Muscle of leg (tissue), 11 donors: ENCODE data around the gene CLPTM1L. TPM values are rescaled to one million over a fixed set of nuclear protein-coding genes. Genes with fewer than 3 reads are reported as not detected.

ENCODE experiments used
- DNase-seq: peaks from one replicate; pipeline ENCODE4 v3.0.0; 2013
- H3K27ac ChIP-seq: one replicate; pipeline ENCODE4 v1.5.1; 2013; ENCODE audit warnings: mild to moderate bottlenecking, low read length, control low read depth
- H3K27me3 ChIP-seq: one replicate; pipeline ENCODE4 v1.6.1; 2013; ENCODE audit warnings: low read length; ENCODE audit not compliant: control insufficient read depth, insufficient read depth
- H3K36me3 ChIP-seq: one replicate; pipeline ENCODE4 v1.6.1; 2013; ENCODE audit warnings: low read length; ENCODE audit not compliant: control insufficient read depth, insufficient read depth
- H3K4me1 ChIP-seq: one replicate; pipeline ENCODE4 v1.6.1; 2013; ENCODE audit warnings: low read length; ENCODE audit not compliant: control insufficient read depth, insufficient read depth
- H3K4me3 ChIP-seq: one replicate; pipeline ENCODE4 v1.5.1; 2013; ENCODE audit warnings: low read length, control low read depth
- H3K9me3 ChIP-seq: replicated peaks from 2 replicates; pipeline ENCODE4 v1.6.1; 2013; ENCODE audit warnings: low read depth, low read length; ENCODE audit not compliant: control insufficient read depth
- WGBS: methylation state at CpG from one replicate; pipeline ENCODE4 v1.1.5; 2013; ENCODE audit warnings: missing lambda C conversion rate; ENCODE audit not compliant: insufficient coverage; 5-methylcytosine and 5-hydroxymethylcytosine counted together
- polyA plus RNA-seq, 8 donors: library from polyadenylated mRNA; unstranded; fragments of 120-200 nt; gene quantifications; one replicate each; pipeline versions ENCODE4 v1.2.1 to v1.2.3, GENCODE V29; 2013; ENCODE audit warnings: inconsistent platforms in 1 of 8, low replicate concordance in 1 of 8; ENCODE audit not compliant: insufficient read length in 8 of 8, insufficient read depth in 1 of 8
- total RNA-seq: library from RNA; stranded (reverse); fragments of 120-200 nt; gene quantifications from one replicate; pipeline ENCODE4 v1.2.4, GENCODE V29; 2013

Gene CLPTM1L
- total and polyA plus RNA-seq, 9 donors = 49.1 to 73.6 (median 59.7) TPM

DNA sequence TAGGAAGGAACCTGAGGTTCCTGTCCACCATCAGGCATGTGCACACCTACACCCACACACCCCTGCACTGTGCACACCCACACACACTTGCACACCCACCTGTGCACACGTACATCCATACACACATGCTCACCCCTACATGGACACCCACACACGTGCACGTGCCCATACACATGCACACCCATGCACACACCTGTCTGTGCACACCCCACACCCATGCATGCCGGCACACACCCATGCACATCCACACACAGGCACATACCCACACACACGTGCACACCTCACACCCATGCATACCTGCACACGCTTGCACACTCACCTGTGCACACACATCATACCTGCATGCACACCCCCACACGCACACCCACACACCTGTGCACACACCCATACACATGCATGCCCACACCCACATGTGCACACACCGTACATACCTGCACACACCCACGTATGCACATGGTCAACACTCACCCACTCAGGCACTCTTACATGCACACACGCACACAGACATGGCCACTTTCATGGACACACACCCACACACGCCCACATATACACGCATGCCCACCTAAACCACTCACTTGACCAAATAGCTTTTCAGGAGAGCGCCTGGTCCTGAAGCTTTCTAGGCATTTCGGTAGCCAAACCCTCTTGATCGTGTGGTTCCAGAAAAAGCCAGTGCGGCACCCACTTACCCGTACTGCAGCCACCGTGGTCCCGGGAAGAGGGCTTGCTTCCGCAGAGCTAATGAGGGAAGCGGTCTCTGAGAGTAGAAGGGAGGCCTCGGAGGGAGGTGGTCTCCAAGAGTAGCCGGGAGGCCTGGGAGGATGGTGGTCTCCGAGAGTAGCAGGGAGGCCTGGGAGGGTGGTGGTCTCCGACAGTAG, 36.7 kb upstream of the CLPTM1L start:
- Histone ChIP-seq H3K4me3 (no peak overlapping the region), H3K27me3 (peaks cover 43% of the 10 kb centered on the region), H3K27ac (no peak overlapping the region), H3K4me1 (peaks cover 30% of the 10 kb centered on the region), H3K9me3 (no peaks in the 10 kb centered on the region), H3K36me3 (no peaks in the 10 kb centered on the region)
- 86% methylated on average over 25 of the region's 25 CpGs for WGBS
- DNase-seq = no peak

DNA sequence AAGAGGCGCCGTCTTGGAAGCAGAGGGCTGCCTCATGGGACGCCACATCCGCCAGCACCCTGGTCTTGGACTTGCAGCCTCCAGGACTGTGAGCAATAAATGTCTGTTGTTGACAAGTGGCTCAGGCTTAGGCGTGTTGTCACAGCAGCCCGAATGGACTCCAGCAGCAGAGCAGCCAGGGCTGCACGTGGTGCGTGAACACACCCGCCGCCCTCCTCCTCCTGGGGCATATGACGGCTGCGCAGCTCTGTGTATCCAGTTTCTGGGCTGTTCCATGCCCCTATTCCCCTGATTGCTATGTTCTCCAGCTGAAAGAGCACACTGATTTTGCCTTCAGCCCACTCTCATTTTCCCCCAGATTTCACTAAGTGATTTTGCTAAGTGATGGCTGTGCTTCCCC, 36.0 kb upstream of the CLPTM1L start:
- Histone ChIP-seq H3K36me3 (no peaks in the 10 kb centered on the region), H3K9me3 (no peaks in the 10 kb centered on the region), H3K4me3 (no peak overlapping the region), H3K27ac (no peak overlapping the region), H3K4me1 (peaks cover 23% of the 10 kb centered on the region), H3K27me3 (peaks cover 36% of the 10 kb centered on the region)
- WGBS = 46% methylated on average over 10 of the region's 12 CpGs
- DNase-seq = peak; percentile 55

DNA sequence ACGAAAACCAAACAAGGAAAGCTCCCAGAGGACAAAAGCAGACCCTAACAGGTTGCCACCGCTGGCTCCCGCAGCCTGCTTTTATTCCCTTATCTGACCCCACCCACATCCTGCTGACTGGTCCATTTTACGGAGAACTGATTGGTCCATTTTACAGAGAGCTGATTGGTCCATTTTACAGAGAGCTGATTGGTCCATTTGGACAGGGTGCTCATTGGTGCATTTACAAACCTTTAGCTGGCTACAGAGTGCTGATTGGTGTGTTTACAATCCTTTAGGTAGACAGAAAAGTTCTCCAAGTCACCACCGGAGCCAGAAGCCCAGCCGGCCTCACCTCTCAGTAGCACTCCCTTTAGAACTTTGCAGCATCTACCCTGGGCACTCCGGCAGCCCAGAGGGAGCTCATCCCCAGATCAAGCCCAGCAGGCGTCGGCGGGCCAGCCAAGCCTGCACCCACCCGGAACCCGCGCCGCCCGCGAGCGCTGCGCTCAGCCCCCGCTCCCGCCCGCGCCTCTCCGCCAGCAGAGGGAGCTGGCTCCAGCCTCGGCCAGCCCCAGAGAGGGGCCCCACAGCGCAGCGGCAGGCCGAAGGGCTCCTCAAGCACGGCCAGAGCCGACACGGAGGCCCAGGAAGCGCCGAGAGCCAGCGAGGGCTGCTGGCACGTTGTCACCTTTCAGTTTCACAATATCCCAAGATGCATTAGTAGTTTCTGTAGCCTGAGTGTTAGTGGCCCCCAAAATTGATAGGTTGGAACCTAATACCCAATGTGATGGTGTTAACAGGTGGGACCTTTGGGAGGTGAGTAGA, 35.3 kb upstream of the CLPTM1L start:
- Histone ChIP-seq H3K27ac (no peak overlapping the region), H3K4me1 (peaks cover 19% of the 10 kb centered on the region), H3K27me3 (peaks cover 29% of the 10 kb centered on the region), H3K4me3 (no peak overlapping the region), H3K36me3 (no peaks in the 10 kb centered on the region), H3K9me3 (no peaks in the 10 kb centered on the region)
- 14% methylated on average over 20 of the region's 34 CpGs for WGBS
- DNase-seq = peak; percentile 48

DNA sequence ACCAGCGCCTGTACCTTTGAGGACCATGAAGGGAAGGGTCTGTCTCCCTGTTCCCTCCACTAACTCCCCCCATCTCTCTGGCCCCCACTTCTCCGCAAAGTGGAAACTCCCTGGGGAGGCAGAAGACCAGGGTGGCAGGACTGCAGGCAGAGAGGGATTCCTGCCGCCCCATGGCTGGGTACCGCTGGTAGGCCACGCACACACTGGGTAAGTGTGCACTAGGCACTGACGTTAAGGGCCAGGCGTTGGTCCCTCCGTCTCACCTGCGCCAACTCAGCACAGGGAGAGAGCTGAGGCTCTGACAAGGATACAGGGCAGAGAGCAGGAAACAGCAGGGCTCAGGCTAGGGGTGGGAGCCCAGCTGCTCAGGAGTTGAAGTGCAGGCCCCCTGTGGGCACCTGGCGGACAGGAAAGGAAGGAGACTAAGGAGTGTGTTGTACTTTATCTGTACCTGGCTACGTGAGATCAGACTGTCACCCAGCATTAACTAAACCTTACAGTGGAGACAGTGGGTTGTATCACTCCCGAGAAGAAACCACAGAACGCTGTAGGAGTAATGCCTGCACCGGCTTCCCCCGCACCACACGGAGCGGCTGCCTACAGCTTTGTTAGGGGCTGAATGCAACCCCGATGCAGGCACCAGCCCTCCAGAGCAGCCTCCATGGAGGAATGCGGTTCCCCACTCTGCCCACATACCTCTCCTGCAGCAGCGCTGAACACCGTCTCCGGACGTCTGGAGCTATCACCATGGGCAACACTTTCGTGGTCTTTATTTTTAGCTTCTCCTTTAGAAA, 34.2 kb upstream of the CLPTM1L start:
- Histone ChIP-seq H3K27me3 (peaks cover 25% of the 10 kb centered on the region), H3K4me3 (no peak overlapping the region), H3K9me3 (no peaks in the 10 kb centered on the region), H3K4me1 (peaks cover 19% of the 10 kb centered on the region), H3K36me3 (no peaks in the 10 kb centered on the region), H3K27ac (no peak overlapping the region)
- 94% methylated on average over 18 of the region's 24 CpGs for WGBS
- no peak for DNase-seq

DNA sequence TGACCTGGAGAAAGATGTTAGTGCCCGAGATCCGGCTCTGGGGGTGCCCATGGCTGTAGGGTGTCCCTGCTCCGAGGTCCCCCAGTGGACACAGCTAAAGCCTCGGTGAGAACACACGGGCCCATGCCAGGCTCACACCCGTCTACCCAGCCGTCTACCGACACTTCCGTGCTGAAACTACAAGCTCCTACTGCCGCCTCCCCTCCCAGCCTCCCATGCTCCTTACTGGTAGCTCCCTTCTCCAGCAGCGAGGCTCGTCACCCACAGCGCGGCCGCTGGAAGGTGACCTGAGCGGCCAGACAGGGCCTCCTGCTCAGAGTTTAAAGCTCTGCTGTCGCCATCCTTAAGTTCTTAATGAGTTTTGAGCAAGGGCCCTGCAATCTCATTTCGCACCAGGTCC, 33.2 kb upstream of the CLPTM1L start:
- H3K27me3 ChIP-seq = peaks cover 22% of the 10 kb centered on the region
- 90% methylated on average over 18 of the region's 18 CpGs for WGBS
- H3K4me3 ChIP-seq = no peak overlapping the region
- H3K36me3 ChIP-seq = no peaks in the 10 kb centered on the region
- no peaks in the 10 kb centered on the region for H3K9me3 ChIP-seq
- peaks cover 19% of the 10 kb centered on the region for H3K4me1 ChIP-seq
- DNase-seq = no peak
- no peak overlapping the region for H3K27ac ChIP-seq

DNA sequence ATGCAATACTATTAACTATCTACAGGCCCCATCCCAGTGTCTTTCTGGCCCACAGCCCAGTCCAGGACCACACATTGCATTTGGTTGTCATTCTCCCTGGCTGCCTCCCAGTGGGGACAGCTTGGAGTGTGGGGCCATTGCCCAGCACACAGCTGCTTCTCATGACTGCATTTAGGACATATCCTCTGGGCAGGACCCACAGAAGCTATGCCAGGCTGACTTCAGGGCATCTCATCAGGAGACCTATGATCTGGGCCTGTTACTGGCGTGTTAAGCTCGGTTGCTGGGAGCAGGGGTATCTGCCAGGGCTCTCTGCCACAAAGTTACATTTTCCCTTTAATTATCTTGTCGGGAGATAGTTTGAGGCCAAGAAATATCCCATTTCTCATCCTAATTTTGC, 32.1 kb upstream of the CLPTM1L start:
- Histone ChIP-seq H3K4me1 (peaks cover 19% of the 10 kb centered on the region), H3K27me3 (peaks cover 18% of the 10 kb centered on the region), H3K36me3 (no peaks in the 10 kb centered on the region), H3K9me3 (no peaks in the 10 kb centered on the region), H3K4me3 (no peak overlapping the region), H3K27ac (no peak overlapping the region)
- WGBS = 78% methylated on average over 3 of the region's 3 CpGs
- peak; percentile 64 for DNase-seq

DNA sequence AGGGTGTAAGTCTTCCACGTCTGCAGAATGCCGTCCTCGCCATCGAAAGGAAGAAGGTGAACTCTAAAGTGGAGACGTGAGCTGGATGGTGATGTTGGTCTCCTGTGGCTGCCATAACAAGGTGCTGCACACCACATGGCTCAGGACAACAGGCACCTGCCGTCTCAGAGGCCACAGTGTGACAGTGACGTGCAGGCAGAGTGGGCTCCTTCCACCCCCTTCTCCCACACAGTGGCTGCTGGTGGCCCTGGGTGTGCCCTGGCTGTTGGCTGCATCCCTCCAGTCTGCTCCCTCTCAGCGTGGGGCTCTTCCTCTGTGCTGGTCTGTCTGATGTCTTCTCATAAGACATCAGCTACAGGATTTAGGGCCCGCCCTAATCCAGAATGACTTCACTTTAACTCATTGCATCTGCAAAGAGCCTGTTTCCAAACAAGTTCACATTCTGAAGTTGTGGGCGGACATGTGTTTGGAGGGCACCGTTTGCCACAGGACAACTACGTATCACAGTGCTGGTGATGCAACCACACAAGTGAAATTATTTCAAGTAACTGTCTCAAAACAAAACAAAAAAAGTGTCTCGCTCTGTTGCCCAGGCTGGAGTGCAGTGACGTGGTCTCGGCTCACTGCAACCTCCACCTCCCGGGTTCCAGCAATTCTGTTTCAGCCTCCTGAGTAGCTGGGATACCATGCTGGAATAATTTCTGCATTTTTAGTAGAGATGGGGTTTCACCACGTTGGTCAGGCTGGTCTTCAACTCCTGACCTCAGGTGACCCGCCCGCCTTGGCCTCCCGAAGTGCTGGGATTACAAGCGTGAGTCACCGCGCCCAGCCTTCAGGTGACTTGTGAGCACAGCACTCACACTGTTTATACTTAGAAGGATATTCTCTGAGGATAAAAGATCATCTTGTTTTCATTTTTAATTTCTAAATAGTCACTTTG, 31.2 kb upstream of the CLPTM1L start:
- no peak for DNase-seq
- Histone ChIP-seq H3K4me1 (peaks cover 17% of the 10 kb centered on the region), H3K27ac (no peak overlapping the region), H3K27me3 (peaks cover 17% of the 10 kb centered on the region), H3K4me3 (no peak overlapping the region), H3K9me3 (no peaks in the 10 kb centered on the region), H3K36me3 (no peaks in the 10 kb centered on the region)
- 69% methylated on average over 9 of the region's 23 CpGs for WGBS

DNA sequence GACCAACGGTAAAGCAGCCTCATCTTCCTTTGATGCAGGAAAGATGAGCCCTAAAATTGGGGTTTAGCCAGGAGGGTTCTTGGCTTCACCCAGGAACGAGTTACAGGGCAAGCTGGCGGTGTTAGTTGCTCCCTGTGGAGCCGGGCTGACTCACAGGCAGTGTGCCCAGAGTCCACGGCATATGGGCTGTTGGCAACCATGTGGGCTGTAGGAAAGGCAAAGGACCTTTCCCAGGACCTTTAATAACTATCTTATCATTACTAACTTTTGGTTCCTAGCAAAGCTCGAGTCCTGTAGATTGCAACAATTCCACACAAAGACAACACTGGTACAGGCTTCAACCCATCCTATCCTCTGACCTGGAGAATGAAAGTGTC, 29.8 kb upstream of the CLPTM1L start:
- Histone ChIP-seq H3K4me1 (peaks cover 9% of the 10 kb centered on the region), H3K9me3 (no peaks in the 10 kb centered on the region), H3K36me3 (no peaks in the 10 kb centered on the region), H3K4me3 (no peak overlapping the region), H3K27ac (no peak overlapping the region), H3K27me3 (peaks cover 10% of the 10 kb centered on the region)
- 48% methylated on average over 3 of the region's 6 CpGs for WGBS
- DNase-seq = peak; percentile 32

DNA sequence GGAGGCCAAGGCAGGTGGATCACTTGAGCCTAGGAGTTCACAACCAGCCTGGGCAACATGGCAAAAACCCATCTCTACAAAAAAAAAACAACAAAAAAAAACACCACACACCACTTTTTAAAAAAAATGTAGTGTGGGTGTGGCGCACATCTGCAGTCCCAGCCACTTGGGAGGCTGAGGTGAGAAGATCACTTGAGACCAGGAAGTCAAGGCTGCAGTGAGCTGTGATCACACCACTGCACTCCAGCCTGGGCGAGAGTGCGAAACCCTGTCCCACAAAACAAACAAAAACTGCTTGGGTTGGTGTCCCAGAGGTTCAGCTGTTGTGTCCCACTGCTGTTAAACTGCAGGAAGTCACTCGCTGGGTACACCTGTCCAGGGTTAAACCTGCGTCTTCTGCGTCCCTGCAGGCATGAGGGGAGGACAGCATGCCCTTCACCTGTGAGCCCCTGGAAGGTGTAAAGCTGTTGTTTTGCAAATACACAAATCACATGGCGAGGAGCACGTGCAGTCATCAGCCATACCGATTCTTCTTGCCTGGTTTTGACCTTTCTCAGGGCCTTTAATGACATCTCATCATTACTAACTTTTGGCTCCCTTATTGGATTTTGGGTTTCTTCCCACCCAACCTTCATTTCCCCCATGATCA, 29.3 kb upstream of the CLPTM1L start:
- Histone ChIP-seq H3K27me3 (peaks cover 11% of the 10 kb centered on the region), H3K4me3 (no peak overlapping the region), H3K36me3 (no peaks in the 10 kb centered on the region), H3K27ac (no peak overlapping the region), H3K4me1 (peaks cover 9% of the 10 kb centered on the region), H3K9me3 (no peaks in the 10 kb centered on the region)
- WGBS = 80% methylated on average over 3 of the region's 9 CpGs
- no peak for DNase-seq
